Left lung (tissue), 10 donors: ENCODE measurements around the gene RPS21. TPM values are rescaled to one million over a fixed set of nuclear protein-coding genes. Genes with fewer than 3 reads are reported as not detected.

Experiments used
- ATAC-seq: fragments of 200-7000 bp; cut with Tn5 transposase; one replicate; pipeline ENCODE4 v1.9.1; 2020; ENCODE audit warnings: moderate library complexity
- DNase-seq, 4 donors: peaks; one replicate each; pipeline ENCODE4 v3.0.0-alpha.2; 2013 to 2020
- H3K27ac ChIP-seq, 2 donors: fragments of 200-600 bp; sonication (generic) in 1 of 2; one replicate each; pipeline versions ENCODE4 v1.5.0 to v1.8.0; 2020 to 2021
- H3K27me3 ChIP-seq, 2 donors: fragments of 200-600 bp; sonication (generic) in 1 of 2; one replicate each; pipeline versions ENCODE4 v1.5.0 to v1.8.0; 2020 to 2021
- H3K36me3 ChIP-seq, 2 donors: fragments of 200-600 bp; sonication (generic) in 1 of 2; one replicate each; pipeline versions ENCODE4 v1.5.0 to v1.8.0; 2020 to 2021
- H3K4me1 ChIP-seq, 2 donors: fragments of 200-600 bp; one replicate each; pipeline ENCODE4 v1.8.0; 2021
- H3K4me3 ChIP-seq, 2 donors: fragments of 200-600 bp; sonication (generic) in 1 of 2; one replicate each; pipeline versions ENCODE4 v1.5.0 to v1.8.0; 2020 to 2021; ENCODE audit warnings: mild to moderate bottlenecking in 1 of 2
- H3K9me3 ChIP-seq, 2 donors: fragments of 200-600 bp; sonication (generic) in 1 of 2; one replicate each; pipeline versions ENCODE4 v1.5.0 to v1.8.0; 2020 to 2021
- intact Hi-C, 2 donors: fragments of 100-400 bp; cut with DNase I; formaldehyde crosslinking; loops; one replicate each; pipeline versions ENCODE4 v1.11.2 to v1.14.2; 2022
- polyA plus RNA-seq, 6 donors: library from polyadenylated mRNA; unstranded; fragments of 120-200 nt; gene quantifications; one replicate each; pipeline ENCODE4 v1.2.1, GENCODE V29; 2013; ENCODE audit not compliant: insufficient read length in 6 of 6
- total RNA-seq, 2 donors: library from RNA; stranded (reverse); fragmentation: NEBNext Ultra II Directional; extraction: Animal tissue kit (Norgen Biotek cat#: 25700); gene quantifications; one replicate each; pipeline ENCODE4 v1.2.1, GENCODE V29; 2021
- TF ChIP-seq, protein P1 (sequence below), 2 donors: fragments of 200-600 bp; sonication (generic) in 1 of 2; IDR thresholded peaks; one replicate each; pipeline versions ENCODE4 v1.5.0 to v1.8.0; 2021; ENCODE audit warnings: antibody characterized with exemption in 2 of 2
- donor health status: DM: no; HTN: yes; CAD: no.
- donor health status: DM: no; HTN: no; CAD: no.

RPS21 gene
- total and polyA plus RNA-seq, 8 donors = 928 to 1,176 (median 1,013) TPM

DNA sequence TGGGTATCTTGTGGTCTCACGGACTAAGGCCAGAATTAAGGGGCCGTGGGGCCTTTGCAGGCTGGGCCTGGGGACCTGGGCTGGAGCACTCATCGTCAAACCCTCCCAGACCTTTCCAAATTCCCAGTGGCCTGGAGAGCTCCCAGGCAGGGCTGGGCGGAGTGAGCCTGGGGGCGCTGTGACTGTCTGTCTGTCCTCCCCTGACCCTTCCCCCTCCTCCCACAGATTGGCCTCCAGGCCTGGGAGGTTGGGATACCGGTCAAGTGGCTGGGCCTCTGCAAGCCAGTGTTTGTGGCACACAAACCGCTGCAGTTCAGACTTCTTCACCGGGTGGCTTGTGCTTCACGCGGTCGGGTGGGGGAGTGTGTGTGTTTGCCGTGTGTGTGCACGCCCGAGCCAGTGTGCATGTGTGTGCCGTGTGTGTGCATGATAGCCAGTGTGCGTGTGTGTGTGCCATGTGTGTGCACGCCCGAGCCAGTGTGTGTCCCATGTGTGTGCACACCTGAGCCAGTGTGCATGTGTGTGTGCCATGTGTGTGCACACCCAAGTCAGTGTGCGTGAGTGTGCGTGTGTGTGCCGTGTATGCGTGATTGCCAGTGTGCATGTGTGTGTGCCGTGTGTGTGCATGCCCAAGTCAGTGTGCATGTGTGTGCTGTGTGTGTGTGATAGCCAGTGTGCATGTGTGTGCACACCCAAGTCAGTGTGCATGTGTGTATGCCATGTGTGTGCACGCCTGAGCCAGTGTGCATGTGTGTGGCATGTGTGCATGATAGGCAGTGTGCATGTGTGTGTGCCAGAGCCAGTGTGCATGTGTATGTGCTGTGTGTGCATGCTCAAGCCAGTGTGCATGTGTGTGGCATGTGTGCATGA lies 34.2 kb downstream of the RPS21 start:
- Histone ChIP-seq H3K27me3 (peaks cover 0 to 45% of the 10 kb centered on the region in 2 donors), H3K4me3 (no peak overlapping the region), H3K36me3 (no peaks in the 10 kb centered on the region), H3K4me1 (no peaks in the 10 kb centered on the region), H3K27ac (no peak overlapping the region), H3K9me3 (no peaks in the 10 kb centered on the region)
- DNase-seq = no peak
- TF ChIP-seq, protein P1, sequence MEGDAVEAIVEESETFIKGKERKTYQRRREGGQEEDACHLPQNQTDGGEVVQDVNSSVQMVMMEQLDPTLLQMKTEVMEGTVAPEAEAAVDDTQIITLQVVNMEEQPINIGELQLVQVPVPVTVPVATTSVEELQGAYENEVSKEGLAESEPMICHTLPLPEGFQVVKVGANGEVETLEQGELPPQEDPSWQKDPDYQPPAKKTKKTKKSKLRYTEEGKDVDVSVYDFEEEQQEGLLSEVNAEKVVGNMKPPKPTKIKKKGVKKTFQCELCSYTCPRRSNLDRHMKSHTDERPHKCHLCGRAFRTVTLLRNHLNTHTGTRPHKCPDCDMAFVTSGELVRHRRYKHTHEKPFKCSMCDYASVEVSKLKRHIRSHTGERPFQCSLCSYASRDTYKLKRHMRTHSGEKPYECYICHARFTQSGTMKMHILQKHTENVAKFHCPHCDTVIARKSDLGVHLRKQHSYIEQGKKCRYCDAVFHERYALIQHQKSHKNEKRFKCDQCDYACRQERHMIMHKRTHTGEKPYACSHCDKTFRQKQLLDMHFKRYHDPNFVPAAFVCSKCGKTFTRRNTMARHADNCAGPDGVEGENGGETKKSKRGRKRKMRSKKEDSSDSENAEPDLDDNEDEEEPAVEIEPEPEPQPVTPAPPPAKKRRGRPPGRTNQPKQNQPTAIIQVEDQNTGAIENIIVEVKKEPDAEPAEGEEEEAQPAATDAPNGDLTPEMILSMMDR (IDR thresholded peaks at IDR 0.05) = no peak
- intact Hi-C loops = no loop called here
- no peak for ATAC-seq

DNA sequence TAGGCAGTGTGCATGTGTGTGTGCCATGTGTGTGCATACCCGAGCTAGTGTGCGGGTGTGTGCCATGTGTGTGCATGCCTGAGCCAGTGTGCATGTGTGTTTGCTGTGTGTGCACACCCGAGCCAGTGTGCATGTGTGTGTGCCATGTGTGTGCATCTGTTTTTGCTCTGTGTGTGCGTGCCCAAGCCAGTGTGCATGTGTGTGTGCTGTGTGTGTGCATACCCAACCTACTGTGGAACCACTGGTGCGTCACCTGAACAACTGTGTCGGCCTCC lies 34.8 kb downstream of the RPS21 start:
- TF ChIP-seq, protein P1 (IDR thresholded peaks at IDR 0.05) = no peak
- intact Hi-C loops = no loop called here
- ATAC-seq (no peak), DNase-seq (no peak)
- no peaks in the 10 kb centered on the region for H3K9me3 ChIP-seq
- H3K4me1 ChIP-seq = no peaks in the 10 kb centered on the region
- no peak overlapping the region for H3K4me3 ChIP-seq
- H3K27me3 ChIP-seq = peaks cover 0 to 41% of the 10 kb centered on the region in 2 donors
- H3K36me3 ChIP-seq = no peaks in the 10 kb centered on the region
- no peak overlapping the region for H3K27ac ChIP-seq

DNA sequence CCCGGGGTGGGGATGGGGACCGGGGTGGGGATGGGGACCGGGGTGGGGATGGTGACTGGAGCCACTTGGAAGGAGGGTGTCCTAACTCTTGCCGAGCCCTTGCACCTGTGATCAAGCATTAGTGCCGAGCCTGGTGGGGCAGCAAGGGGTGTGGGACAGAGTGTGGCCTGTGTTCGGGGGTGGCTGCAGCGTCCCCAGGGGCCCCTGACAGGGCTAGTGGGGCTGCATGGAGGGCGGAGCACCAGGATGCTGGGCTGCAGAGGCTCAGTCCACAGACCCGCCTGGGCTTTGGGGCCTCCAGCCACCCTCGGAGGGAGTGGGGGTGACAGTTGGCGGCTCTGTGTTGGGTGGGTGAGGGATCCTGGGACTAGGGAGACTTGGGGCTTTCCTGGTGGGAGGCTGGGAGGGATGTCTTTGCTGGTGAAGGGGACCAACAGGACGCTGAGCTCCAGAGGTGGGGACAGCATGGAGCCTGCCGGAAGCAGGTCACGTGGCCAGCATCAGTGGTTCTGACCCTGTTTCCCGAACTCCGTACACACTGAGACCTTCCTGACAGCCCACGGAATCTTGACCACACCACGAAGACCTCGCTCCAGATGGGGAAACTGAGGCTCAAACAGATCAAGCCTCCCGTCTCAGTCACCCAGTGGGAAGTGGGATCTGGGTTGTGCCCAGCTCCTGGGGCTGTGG lies 35.9 kb downstream of the RPS21 start:
- DNase-seq (no peak), ATAC-seq (no peak)
- H3K36me3 ChIP-seq = no peaks in the 10 kb centered on the region
- no peak overlapping the region for H3K4me3 ChIP-seq
- H3K27ac ChIP-seq = no peak overlapping the region
- H3K27me3 ChIP-seq = peaks cover 0 to 43% of the 10 kb centered on the region in 2 donors
- TF ChIP-seq, protein P1 (IDR thresholded peaks at IDR 0.05) = no peak
- intact Hi-C loops = no loop called here
- no peaks in the 10 kb centered on the region for H3K9me3 ChIP-seq
- peaks cover under 1 to 2% of the 10 kb centered on the region in 2 donors for H3K4me1 ChIP-seq

DNA sequence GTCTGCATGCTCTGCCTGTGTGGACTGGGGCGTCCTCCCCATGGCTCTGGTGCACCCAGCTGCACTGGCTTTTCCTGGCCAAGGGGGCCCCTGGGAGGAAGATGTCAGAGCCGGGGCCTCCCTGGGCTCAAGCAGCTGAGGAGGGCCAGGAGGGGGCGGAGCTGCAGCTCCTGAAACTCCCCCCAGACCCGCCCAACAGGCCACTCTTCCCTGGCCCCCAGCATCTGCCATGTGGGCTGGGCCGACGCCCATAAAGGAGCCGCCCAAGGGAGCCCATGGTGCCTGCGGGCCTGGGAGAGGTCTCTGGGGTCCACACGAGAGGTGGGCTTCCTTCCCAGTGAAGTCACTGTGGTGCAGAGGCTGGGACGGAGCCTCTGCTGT lies 36.4 kb downstream of the RPS21 start:
- DNase-seq (no peak), ATAC-seq (no peak)
- Histone ChIP-seq H3K36me3 (no peaks in the 10 kb centered on the region), H3K4me1 (peaks cover 6% of the 10 kb centered on the region in 2 donors), H3K9me3 (no peaks in the 10 kb centered on the region), H3K4me3 (no peak overlapping the region), H3K27ac (no peak overlapping the region), H3K27me3 (peaks cover 0 to 49% of the 10 kb centered on the region in 2 donors)
- TF ChIP-seq, protein P1 (IDR thresholded peaks at IDR 0.05) = no peak
- intact Hi-C loops = no loop called here
